Measurements from ENCODE around the gene PRAMEF33.
"Not testable (repeated sequence)": the region's sequence is repeated elsewhere in the genome, so short reads cannot be mapped to it uniquely, and the experiment has no call there.

The PRAMEF33 gene

GRCh38 chr1:13303239-13303638 lies at the start of gene PRAMEF33:
Gene PRAMEF33, plus strand, starts transcription at chr1:13303539. Its CDS starts 2,416 bp downstream, at chr1:13305955.
- DNase-seq: not testable (repeated sequence)

GRCh38 chr1:13253898-13254297 lies 49.4 kb upstream of the PRAMEF33 start, which contains the start of gene PRAMEF5:
Gene PRAMEF5, plus strand, starts transcription at chr1:13254198. Its CDS starts 5,071 bp downstream, at chr1:13259269.
- DNase-seq: not testable (repeated sequence)

GRCh38 chr1:13265124-13265523 lies 38.2 kb upstream of the PRAMEF33 start:
- DNase-seq: not testable (repeated sequence)

GRCh38 chr1:13277016-13277415 lies 26.3 kb upstream of the PRAMEF33 start:
- not testable (repeated sequence) for DNase-seq

- not testable (repeated sequence) for DNase-seq
Observed at GRCh38 chr1:13279617-13280016, 23.7 kb upstream of the PRAMEF33 start.

GRCh38 chr1:13285037-13285436 lies 18.3 kb upstream of the PRAMEF33 start, which contains the start of gene PRAMEF8:
Gene PRAMEF8, minus strand, starts transcription at chr1:13285137. Its CDS starts 1,046 bp downstream, at chr1:13284091.
- DNase-seq: not testable (repeated sequence)

- DNase-seq: not testable (repeated sequence)
Observed at GRCh38 chr1:13289030-13289429, 14.3 kb upstream of the PRAMEF33 start.

GRCh38 chr1:13297216-13297931 lies 6.0 kb upstream of the PRAMEF33 start:
- DNase-seq: not testable (repeated sequence)

GRCh38 chr1:13298699-13299098 lies 4.6 kb upstream of the PRAMEF33 start:
- not testable (repeated sequence) for DNase-seq

GRCh38 chr1:13302197-13302596 lies 1.1 kb upstream of the PRAMEF33 start:
- not testable (repeated sequence) for DNase-seq

GRCh38 chr1:13315281-13315680 lies 11.9 kb downstream of the PRAMEF33 start, which contains the start of gene PRAMEF15:
Gene PRAMEF15, plus strand, starts transcription at chr1:13315581. Its CDS starts 2,827 bp downstream, at chr1:13318408.
- not testable (repeated sequence) for DNase-seq

- not testable (repeated sequence) for DNase-seq
Observed at GRCh38 chr1:13342496-13342895, 39.2 kb downstream of the PRAMEF33 start.

GRCh38 chr1:13347034-13347433 lies 43.7 kb downstream of the PRAMEF33 start, which contains the start of gene PRAMEF14:
Gene PRAMEF14, minus strand, starts transcription at chr1:13347134. Its CDS starts 1,820 bp downstream, at chr1:13345314.
- DNase-seq: not testable (repeated sequence)

- DNase-seq: not testable (repeated sequence)
Observed at GRCh38 chr1:13353476-13353875, 50.1 kb downstream of the PRAMEF33 start.

GRCh38 chr1:13354475-13354874 lies 51.1 kb downstream of the PRAMEF33 start:
- not testable (repeated sequence) for DNase-seq

- peak; percentile 17 for DNase-seq
Observed at GRCh38 chr1:13356774-13357173, 53.4 kb downstream of the PRAMEF33 start.
